ENCODE results near the gene CDK3. TPM values are rescaled to one million over a fixed set of nuclear protein-coding genes. Genes with fewer than 3 reads are reported as not detected.
A peak's percentile ranks its signal among the peaks of the same experiment; 100 is the strongest.

Gene CDK3
- total RNA-seq, 5 donors from 2014 or later (not counting 1 experiment from before 2014, with no cell fraction given), result 7.5 to 12.1 (median 9.0) TPM

DNA sequence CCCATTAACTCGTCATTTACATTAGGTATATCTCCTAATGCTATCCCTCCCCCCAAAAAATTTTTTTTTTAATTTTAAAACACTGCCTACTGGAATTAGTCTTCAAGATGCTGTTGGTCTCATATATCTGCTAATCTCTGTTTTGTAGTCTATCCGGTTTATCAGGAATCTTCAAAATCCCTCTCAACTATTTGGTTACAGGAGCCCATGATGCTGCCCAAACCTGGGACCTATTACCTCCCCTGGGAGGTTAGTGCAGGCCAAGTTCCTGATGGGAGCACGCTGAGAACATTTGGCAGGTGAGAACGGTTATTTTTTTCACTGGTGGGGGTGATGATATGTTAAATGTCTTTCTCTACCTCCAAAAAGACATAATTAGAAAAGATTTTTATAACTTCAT is 14.7 kb upstream of the CDK3 start:
- H3K4me1 Mint-ChIP-seq, result peaks cover 0 to 4% (median 1%) of the 10 kb centered on the region in 3 donors
- POLR2A ChIA-PET, result no interaction called here

DNA sequence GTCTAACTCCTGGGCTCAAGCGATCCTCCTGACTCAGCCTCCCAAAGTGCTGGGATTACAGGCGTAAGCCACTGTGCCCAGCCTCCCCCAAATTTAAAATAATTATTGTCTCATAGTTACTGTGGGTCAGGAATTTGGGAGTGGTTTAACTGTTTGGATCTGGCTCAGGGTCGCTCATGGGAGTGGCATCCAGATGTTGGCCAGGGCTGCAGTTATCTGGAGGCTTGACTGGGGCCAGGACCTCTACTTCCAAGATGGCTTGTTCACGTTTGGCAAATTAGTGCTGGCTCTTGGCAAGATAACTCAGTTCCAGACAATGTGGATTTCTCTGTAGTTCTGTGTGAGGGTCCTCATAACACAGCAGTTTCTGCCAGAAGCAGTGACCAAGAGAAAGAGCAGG is 13.6 kb upstream of the CDK3 start:
- H3K36me3 Mint-ChIP-seq, result peaks cover 9% of the 10 kb centered on the region
- no peak overlapping the region for H3K4me3 Mint-ChIP-seq
- no peak for ATAC-seq (replicated peaks in 1 of 4)
- H3K9me3 Mint-ChIP-seq, result no peaks in the 10 kb centered on the region
- H3K4me1 Mint-ChIP-seq, result no peaks in the 10 kb centered on the region
- WGBS (ENCODE audit: insufficient coverage), result 97% methylated on average over 2 of the region's 4 CpGs
- H3K27me3 ChIP-seq (replicated peaks in 1 of 2; ENCODE audit: control insufficient read depth in 2 of 2, extremely low read depth in 1 of 2, insufficient read depth in 2 of 2, low read length in 1 of 2), result no peaks in the 10 kb centered on the region
- no peak overlapping the region for H3K27ac ChIP-seq (ENCODE audit: low read length)
- ChIA-PET CTCF (no interaction called here), POLR2A (no interaction called here)
- no peaks in the 10 kb centered on the region for H3K4me1 ChIP-seq (ENCODE audit: control insufficient read depth in 1 of 2, extremely low read depth in 1 of 2, insufficient read depth in 2 of 2, low read length in 2 of 2)
- no peak for DNase-seq
- H3K36me3 ChIP-seq (ENCODE audit: control insufficient read depth in 2 of 2, extremely low read depth in 1 of 2, insufficient read depth in 1 of 2, low read length in 1 of 2), result peaks cover 0 to 3% of the 10 kb centered on the region in 2 donors
- H3K9me3 ChIP-seq, result no peaks in the 10 kb centered on the region
- no peak overlapping the region for H3K4me3 ChIP-seq (ENCODE audit: control insufficient read depth in 1 of 2, extremely low read depth in 1 of 2, low read length in 1 of 2)
- H3K27ac Mint-ChIP-seq, result no peak overlapping the region
- no peaks in the 10 kb centered on the region for H3K27me3 Mint-ChIP-seq

More for the DNA sequence above, 14.7 kb upstream of the CDK3 start:
- no peak overlapping the region for H3K27ac ChIP-seq (ENCODE audit: low read length)
- no peaks in the 10 kb centered on the region for H3K36me3 ChIP-seq (ENCODE audit: control insufficient read depth in 2 of 2, extremely low read depth in 1 of 2, insufficient read depth in 1 of 2, low read length in 1 of 2)
- no peak overlapping the region for H3K4me3 Mint-ChIP-seq
- no peaks in the 10 kb centered on the region for H3K9me3 Mint-ChIP-seq
- WGBS (ENCODE audit: insufficient coverage), result 100% methylated on average over 1 of the region's 4 CpGs
- H3K27me3 ChIP-seq (replicated peaks in 1 of 2; ENCODE audit: control insufficient read depth in 2 of 2, extremely low read depth in 1 of 2, insufficient read depth in 2 of 2, low read length in 1 of 2), result no peaks in the 10 kb centered on the region
- H3K36me3 Mint-ChIP-seq, result peaks cover 4% of the 10 kb centered on the region
- DNase-seq, result no peak
- no peak overlapping the region for H3K27ac Mint-ChIP-seq
- H3K4me3 ChIP-seq (ENCODE audit: control insufficient read depth in 1 of 2, extremely low read depth in 1 of 2, low read length in 1 of 2), result no peak overlapping the region
- H3K9me3 ChIP-seq, result no peaks in the 10 kb centered on the region
- no peaks in the 10 kb centered on the region for H3K4me1 ChIP-seq (ENCODE audit: control insufficient read depth in 1 of 2, extremely low read depth in 1 of 2, insufficient read depth in 2 of 2, low read length in 2 of 2)
- CTCF ChIA-PET, result no interaction called here
- no peaks in the 10 kb centered on the region for H3K27me3 Mint-ChIP-seq
- ATAC-seq (replicated peaks in 1 of 4), result no peak

DNA sequence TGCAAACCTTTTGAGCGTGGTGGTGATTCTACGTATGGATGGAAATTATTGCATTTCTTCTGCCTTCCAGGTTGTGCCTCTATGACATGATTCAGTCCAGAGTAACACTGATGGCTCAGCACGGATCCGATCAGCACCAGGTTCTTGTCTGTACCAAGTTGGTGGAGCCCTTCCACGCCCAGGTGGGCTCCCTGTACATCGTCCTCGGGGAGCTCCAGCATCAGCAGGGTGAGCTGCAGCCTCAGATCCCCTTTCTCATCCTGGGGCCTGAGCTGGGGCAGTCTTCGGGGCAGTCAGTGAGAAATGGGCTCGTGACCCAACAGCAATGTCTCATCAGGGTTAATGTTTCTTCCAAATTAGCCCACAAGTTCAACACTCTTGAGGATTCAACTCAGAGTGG is 9.3 kb upstream of the CDK3 start:
- Mint-ChIP-seq H3K27ac (no peak overlapping the region), H3K9me3 (no peaks in the 10 kb centered on the region), H3K4me3 (no peak overlapping the region), H3K36me3 (peaks cover 12% of the 10 kb centered on the region), H3K27me3 (no peaks in the 10 kb centered on the region), H3K4me1 (peaks cover 0 to 2% (median under 1%) of the 10 kb centered on the region in 3 donors)
- CTCF ChIA-PET, result interaction anchor here (0.5 to 0.7 kb wide), 5 partner anchors 11 to 810 kb away, joined by 3 to 4 read pairs (median 3); no protein-coding TSS in a partner anchor
- no peak for DNase-seq
- peaks cover 0 to 3% of the 10 kb centered on the region in 2 experiments for H3K4me1 ChIP-seq (ENCODE audit: control insufficient read depth in 1 of 2, extremely low read depth in 1 of 2, insufficient read depth in 2 of 2, low read length in 2 of 2)
- no peak overlapping the region for H3K4me3 ChIP-seq (ENCODE audit: control insufficient read depth in 1 of 2, extremely low read depth in 1 of 2, low read length in 1 of 2)
- H3K27ac ChIP-seq (ENCODE audit: low read length), result no peak overlapping the region
- 88% methylated on average over 7 of the region's 9 CpGs for WGBS (ENCODE audit: insufficient coverage)
- no peaks in the 10 kb centered on the region for H3K9me3 ChIP-seq
- peaks cover 0 to 6% of the 10 kb centered on the region in 2 donors for H3K36me3 ChIP-seq (ENCODE audit: control insufficient read depth in 2 of 2, extremely low read depth in 1 of 2, insufficient read depth in 1 of 2, low read length in 1 of 2)
- POLR2A ChIA-PET, result no interaction called here
- ATAC-seq (replicated peaks in 1 of 4), result no peak
- H3K27me3 ChIP-seq (replicated peaks in 1 of 2; ENCODE audit: control insufficient read depth in 2 of 2, extremely low read depth in 1 of 2, insufficient read depth in 2 of 2, low read length in 1 of 2), result no peaks in the 10 kb centered on the region

DNA sequence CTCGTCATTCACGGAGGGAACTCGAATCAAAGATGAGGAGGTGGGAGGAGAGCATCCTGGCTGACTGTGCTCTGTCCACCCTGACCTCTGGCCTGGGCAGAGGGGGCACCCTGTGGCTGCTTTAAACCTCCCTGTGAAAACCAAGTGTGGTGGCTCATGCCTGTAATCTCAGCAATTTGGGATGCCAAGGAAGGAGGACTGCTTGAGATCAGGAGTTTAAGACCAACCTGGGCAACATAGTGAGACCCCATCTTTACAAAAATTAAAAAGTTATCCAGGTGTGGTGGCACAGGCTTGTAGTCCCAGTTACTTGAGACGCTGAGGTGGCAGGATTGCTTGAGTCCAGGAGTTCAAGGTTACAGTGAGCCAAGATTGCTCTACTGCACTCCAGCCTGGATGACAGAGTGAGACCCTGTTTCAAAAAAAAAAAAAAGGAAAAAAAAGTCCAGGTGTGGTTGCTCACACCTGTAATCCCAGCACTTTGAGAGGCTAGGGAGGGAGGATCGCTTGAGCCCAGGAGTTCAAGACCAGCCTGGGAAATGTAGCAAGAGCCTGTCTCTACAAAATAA is 5.8 kb upstream of the CDK3 start:
- H3K4me3 Mint-ChIP-seq, result no peak overlapping the region
- Histone ChIP-seq H3K27ac (ENCODE audit: low read length) (no peak overlapping the region), H3K4me3 (ENCODE audit: control insufficient read depth in 1 of 2, extremely low read depth in 1 of 2, low read length in 1 of 2) (no peak overlapping the region), H3K4me1 (ENCODE audit: control insufficient read depth in 1 of 2, extremely low read depth in 1 of 2, insufficient read depth in 2 of 2, low read length in 2 of 2) (peaks cover 6 to 15% of the 10 kb centered on the region in 2 experiments), H3K9me3 (no peaks in the 10 kb centered on the region), H3K36me3 (ENCODE audit: control insufficient read depth in 2 of 2, extremely low read depth in 1 of 2, insufficient read depth in 1 of 2, low read length in 1 of 2) (peaks cover 0 to 6% of the 10 kb centered on the region in 2 donors), H3K27me3 (replicated peaks in 1 of 2; ENCODE audit: control insufficient read depth in 2 of 2, extremely low read depth in 1 of 2, insufficient read depth in 2 of 2, low read length in 1 of 2) (no peaks in the 10 kb centered on the region)
- H3K4me1 Mint-ChIP-seq, result peaks cover 13 to 16% (median 14%) of the 10 kb centered on the region in 3 donors
- no peaks in the 10 kb centered on the region for H3K9me3 Mint-ChIP-seq
- H3K36me3 Mint-ChIP-seq, result peaks cover 7% of the 10 kb centered on the region
- no peak for DNase-seq
- 100% methylated on average over 4 of the region's 5 CpGs for WGBS (ENCODE audit: insufficient coverage)
- H3K27ac Mint-ChIP-seq, result no peak overlapping the region
- ChIA-PET CTCF (interaction anchor here in 1 of 2 donors (0.6 kb wide), 1 partner anchor 65 kb away, joined by 3 read pairs; no protein-coding TSS in a partner anchor), POLR2A (interaction anchor here in 1 of 2 donors (0.5 kb wide), 1 partner anchor 600 kb away, joined by 4 read pairs; no protein-coding TSS in a partner anchor)
- no peak for ATAC-seq (replicated peaks in 1 of 4)
- no peaks in the 10 kb centered on the region for H3K27me3 Mint-ChIP-seq

DNA sequence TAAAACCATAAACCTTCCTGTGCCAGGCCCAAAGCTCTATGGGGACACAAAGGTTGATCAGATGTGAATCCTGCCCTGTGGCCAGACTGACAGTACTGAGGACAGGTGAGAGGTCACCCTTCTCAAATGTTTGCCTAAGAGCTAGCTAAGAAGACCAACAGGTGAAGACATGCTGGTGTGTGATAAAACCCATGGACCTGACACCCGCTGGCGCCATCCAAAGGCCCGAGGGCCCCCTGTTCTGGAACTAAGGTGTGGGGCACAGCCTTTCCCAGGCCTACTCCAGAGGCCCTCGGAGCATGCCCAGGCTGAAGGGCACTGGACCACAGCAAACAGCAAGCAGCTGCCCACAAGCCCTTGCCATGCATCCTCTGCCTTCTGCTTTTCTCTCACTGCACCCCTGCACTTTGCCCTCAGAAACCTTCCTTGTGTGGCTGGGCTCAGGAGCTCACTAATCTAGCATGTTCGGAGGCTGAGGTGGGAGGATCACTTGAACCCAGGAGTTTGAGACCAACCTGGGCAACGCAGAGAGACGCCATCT is 5.2 kb upstream of the CDK3 start:
- DNase-seq (no peak), ATAC-seq (replicated peaks in 1 of 4) (no peak)
- Histone ChIP-seq H3K9me3 (no peaks in the 10 kb centered on the region), H3K4me3 (ENCODE audit: control insufficient read depth in 1 of 2, extremely low read depth in 1 of 2, low read length in 1 of 2) (no peak overlapping the region), H3K4me1 (ENCODE audit: control insufficient read depth in 1 of 2, extremely low read depth in 1 of 2, insufficient read depth in 2 of 2, low read length in 2 of 2) (peaks cover 6 to 15% of the 10 kb centered on the region in 2 experiments), H3K27ac (ENCODE audit: low read length) (no peak overlapping the region), H3K36me3 (ENCODE audit: control insufficient read depth in 2 of 2, extremely low read depth in 1 of 2, insufficient read depth in 1 of 2, low read length in 1 of 2) (peaks cover 0 to 6% of the 10 kb centered on the region in 2 donors), H3K27me3 (replicated peaks in 1 of 2; ENCODE audit: control insufficient read depth in 2 of 2, extremely low read depth in 1 of 2, insufficient read depth in 2 of 2, low read length in 1 of 2) (no peaks in the 10 kb centered on the region)
- POLR2A ChIA-PET, result interaction anchor here (0.5 kb wide), 2 partner anchors 132 to 600 kb away, joined by 4 to 6 read pairs; no protein-coding TSS in a partner anchor
- H3K27ac Mint-ChIP-seq, result no peak overlapping the region
- H3K4me3 Mint-ChIP-seq, result no peak overlapping the region
- 97% methylated on average over 6 of the region's 7 CpGs for WGBS (ENCODE audit: insufficient coverage)
- CTCF ChIA-PET, result interaction anchor here in 1 of 2 donors (0.6 kb wide), 1 partner anchor 65 kb away, joined by 3 read pairs; no protein-coding TSS in a partner anchor
- H3K4me1 Mint-ChIP-seq, result peaks cover 13 to 16% (median 14%) of the 10 kb centered on the region in 3 donors
- no peaks in the 10 kb centered on the region for H3K27me3 Mint-ChIP-seq
- no peaks in the 10 kb centered on the region for H3K9me3 Mint-ChIP-seq
- H3K36me3 Mint-ChIP-seq, result peaks cover 7% of the 10 kb centered on the region

DNA sequence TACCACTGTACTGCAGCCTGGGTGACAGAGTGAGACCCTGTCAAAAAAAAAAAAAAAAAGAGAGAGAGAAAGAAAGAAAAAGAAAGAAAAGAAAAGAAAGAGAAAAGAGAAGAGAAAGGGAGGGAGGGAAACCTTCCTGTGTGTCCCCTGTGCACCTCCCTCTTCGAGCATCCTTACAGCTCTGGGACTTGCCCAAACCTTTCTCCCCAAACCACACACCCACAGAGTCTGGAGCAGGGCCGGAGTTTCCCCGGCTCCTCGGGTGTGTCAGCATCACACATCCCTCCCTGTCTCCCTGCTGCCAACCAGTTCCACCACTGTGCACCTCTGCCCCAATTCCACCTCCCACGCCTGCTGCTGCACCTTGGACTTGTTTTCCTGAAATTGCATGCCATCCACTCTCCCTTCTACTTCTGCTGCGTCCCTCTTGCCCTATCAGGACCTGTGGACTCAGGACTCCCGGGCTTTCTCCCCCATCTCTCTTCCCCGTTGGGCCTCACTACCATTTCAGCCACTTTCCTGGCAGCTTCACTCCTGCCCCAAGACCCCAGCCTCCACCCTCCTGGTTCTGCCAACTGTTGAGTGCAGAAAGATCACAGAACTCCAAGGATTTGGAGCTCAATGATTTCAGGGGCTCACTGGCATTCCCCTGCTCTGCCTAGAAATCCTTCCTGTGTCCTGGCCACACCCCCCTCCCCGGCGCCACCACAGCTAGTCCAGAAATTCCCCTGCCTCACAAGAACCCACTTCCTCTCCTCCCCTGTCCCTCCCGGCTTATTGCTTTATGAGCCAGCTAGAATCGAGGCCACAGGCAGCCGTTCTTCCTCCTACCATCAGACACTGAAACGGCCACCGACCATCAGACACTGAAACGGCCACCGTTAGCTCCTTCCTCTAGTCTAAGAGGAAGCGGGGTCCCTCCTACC is 3.7 kb upstream of the CDK3 start:
- H3K4me3 ChIP-seq (ENCODE audit: control insufficient read depth in 1 of 2, extremely low read depth in 1 of 2, low read length in 1 of 2), result no peak overlapping the region
- peak overlapping the region; percentile 34 for H3K27ac ChIP-seq (ENCODE audit: low read length)
- ATAC-seq (replicated peaks in 1 of 4) (peak; percentile 35 to 86 (median 50)), DNase-seq (peak in 22 of 35 experiments; percentile 16 to 65 (median 23))
- peaks cover 0 to 3% of the 10 kb centered on the region in 2 donors for H3K36me3 ChIP-seq (ENCODE audit: control insufficient read depth in 2 of 2, extremely low read depth in 1 of 2, insufficient read depth in 1 of 2, low read length in 1 of 2)
- ChIA-PET CTCF (interaction anchor here (0.5 to 0.9 kb wide), 3 partner anchors 9 to 356 kb away, joined by 3 read pairs; no protein-coding TSS in a partner anchor), POLR2A (interaction anchor here (0.5 to 0.7 kb wide), 2 partner anchors 15 to 130 kb away, joined by 6 to 12 read pairs; no protein-coding TSS in a partner anchor)
- Mint-ChIP-seq H3K9me3 (no peaks in the 10 kb centered on the region), H3K4me1 (peaks cover 13 to 16% (median 14%) of the 10 kb centered on the region in 3 donors), H3K27ac (peak overlapping the region; percentile 82 to 83), H3K4me3 (peak overlapping the region in 2 of 3 donors; percentile 15 to 57), H3K36me3 (peaks cover 3% of the 10 kb centered on the region), H3K27me3 (no peaks in the 10 kb centered on the region)
- WGBS (ENCODE audit: insufficient coverage), result 24% methylated on average over 17 of the region's 18 CpGs
- no peaks in the 10 kb centered on the region for H3K9me3 ChIP-seq
- peaks cover 6 to 15% of the 10 kb centered on the region in 2 experiments for H3K4me1 ChIP-seq (ENCODE audit: control insufficient read depth in 1 of 2, extremely low read depth in 1 of 2, insufficient read depth in 2 of 2, low read length in 2 of 2)
- no peaks in the 10 kb centered on the region for H3K27me3 ChIP-seq (replicated peaks in 1 of 2; ENCODE audit: control insufficient read depth in 2 of 2, extremely low read depth in 1 of 2, insufficient read depth in 2 of 2, low read length in 1 of 2)
